Hippocampal formation (tissue), 2 donors: ENCODE data around the gene UGT1A4.

Source experiments
- DNase-seq, 2 donors: peaks; one replicate each; lab custom pipeline; 2025; lab: John Stamatoyannopoulos, UW

The UGT1A4 gene

GRCh38 chr2:233718552-233718951, at the start of gene UGT1A4:
Gene UGT1A4 (plus strand): TSS chr2:233718736. CDS start chr2:233718821, 85 bp downstream.
- DNase-seq, result no peak

GRCh38 chr2:233671290-233672161, 47.0 kb upstream of the UGT1A4 start, which contains the start of gene UGT1A9:
Gene UGT1A9 (plus strand): TSS chr2:233671898. CDS start chr2:233671935, 37 bp downstream.
- no peak for DNase-seq

GRCh38 chr2:233672886-233673285, 45.6 kb upstream of the UGT1A4 start:
- no peak for DNase-seq

- no peak for DNase-seq
These were observed 44.6 kb upstream of the UGT1A4 start for GRCh38 chr2:233673896-233674295.

GRCh38 chr2:233674314-233674713, 44.2 kb upstream of the UGT1A4 start:
- DNase-seq, result no peak

- DNase-seq, result no peak
These were observed 43.5 kb upstream of the UGT1A4 start for GRCh38 chr2:233674995-233675394.

GRCh38 chr2:233676046-233676445, 42.5 kb upstream of the UGT1A4 start:
- DNase-seq, result no peak

GRCh38 chr2:233679196-233679595, 39.3 kb upstream of the UGT1A4 start:
- DNase-seq, result no peak

GRCh38 chr2:233680361-233681045, 38.0 kb upstream of the UGT1A4 start:
- no peak for DNase-seq

GRCh38 chr2:233681521-233682099, 36.9 kb upstream of the UGT1A4 start, which contains the start of gene UGT1A7:
Gene UGT1A7 (plus strand): TSS chr2:233681901. CDS start chr2:233681938, 37 bp downstream.
- DNase-seq, result no peak

- DNase-seq, result no peak
These were observed 33.9 kb upstream of the UGT1A4 start for GRCh38 chr2:233684640-233685039.

- DNase-seq, result no peak
These were observed 31.6 kb upstream of the UGT1A4 start for GRCh38 chr2:233686928-233687327.

- no peak for DNase-seq
These were observed 30.2 kb upstream of the UGT1A4 start for GRCh38 chr2:233688341-233688740.

GRCh38 chr2:233689031-233689430, 29.5 kb upstream of the UGT1A4 start:
- no peak for DNase-seq

- no peak for DNase-seq
These were observed 29.0 kb upstream of the UGT1A4 start for GRCh38 chr2:233689501-233689900.

- DNase-seq, result no peak
These were observed 28.1 kb upstream of the UGT1A4 start for GRCh38 chr2:233690444-233690843.

GRCh38 chr2:233691443-233692433, 26.8 kb upstream of the UGT1A4 start:
- no peak for DNase-seq

- no peak for DNase-seq
These were observed 25.9 kb upstream of the UGT1A4 start, which contains the start of gene UGT1A6 for GRCh38 chr2:233692648-233693047. Gene UGT1A6 (plus strand): TSS chr2:233692890. CDS start chr2:233693005, 115 bp downstream.

GRCh38 chr2:233693963-233694362, 24.6 kb upstream of the UGT1A4 start:
- no peak for DNase-seq

GRCh38 chr2:233698740-233699139, 19.8 kb upstream of the UGT1A4 start:
- DNase-seq, result no peak

GRCh38 chr2:233699424-233700027, 19.0 kb upstream of the UGT1A4 start:
- DNase-seq, result no peak
